Measurements from ENCODE around the gene HSPB3.

DNA sequence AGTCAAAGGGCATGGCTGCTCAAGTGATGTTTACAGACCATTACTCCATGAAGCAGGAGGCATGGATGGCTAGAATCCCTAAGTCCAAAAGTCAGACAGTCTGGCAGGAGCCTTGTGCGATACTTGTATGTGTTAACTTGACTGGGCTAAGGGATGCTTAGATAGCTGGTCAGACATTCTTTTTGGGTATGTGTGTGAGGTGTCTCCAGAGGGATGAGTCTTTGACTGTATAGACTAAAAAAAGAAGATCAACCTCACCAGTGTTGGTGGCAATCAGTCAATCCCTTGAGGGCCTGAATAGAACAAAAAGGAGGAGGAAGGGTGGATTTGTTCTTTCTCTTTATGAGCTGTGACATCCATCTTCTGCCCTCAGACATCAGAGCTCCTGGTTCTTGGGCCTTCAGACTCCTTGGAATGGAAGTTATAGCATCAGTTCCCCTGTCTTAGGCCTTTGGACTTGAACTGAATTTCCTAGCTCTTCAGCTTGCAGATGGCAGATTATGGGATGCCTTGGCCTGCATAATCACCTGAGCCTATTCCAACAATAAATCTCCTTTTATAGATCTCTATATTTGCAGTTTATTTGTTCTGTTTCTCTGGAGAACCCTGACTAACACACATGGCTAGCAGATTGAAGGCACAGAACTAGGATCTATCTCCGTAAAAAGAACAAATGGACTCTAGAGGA, 9.7 kb upstream of the HSPB3 start:
- TF ChIP-seq CTCF (IDR thresholded peaks at IDR 0.05) (no peak), EP300 (IDR thresholded peaks at IDR 0.05) (no peak)

All from gastroesophageal sphincter (tissue), 3 donors.